Muscle layer of duodenum (tissue), 2 donors: ENCODE results near the gene GNAI2.
"Not testable (repeated sequence)": the region's sequence is repeated elsewhere in the genome, so short reads cannot be mapped to it uniquely, and the experiment has no call there.

Experiments used
- H3K27ac ChIP-seq: one replicate; pipeline ENCODE4 v1.7.0; 2013; ENCODE audit warnings: mild to moderate bottlenecking, low read length
- H3K27me3 ChIP-seq: one replicate; pipeline ENCODE4 v1.7.0; 2013; ENCODE audit warnings: low read depth, mild to moderate bottlenecking, control low read depth, low read length
- H3K36me3 ChIP-seq, 2 donors: one replicate each; pipeline ENCODE4 v1.7.0; 2013; ENCODE audit warnings: low read length in 2 of 2, control low read depth in 1 of 2, mild to moderate bottlenecking in 1 of 2; ENCODE audit not compliant: insufficient read depth in 2 of 2, control insufficient read depth in 1 of 2
- H3K4me1 ChIP-seq, 2 donors: one replicate each; pipeline ENCODE4 v1.7.0; 2013; ENCODE audit warnings: low read length in 2 of 2, mild to moderate bottlenecking in 2 of 2, control low read depth in 1 of 2, moderate library complexity in 1 of 2; ENCODE audit not compliant: insufficient read depth in 2 of 2, control insufficient read depth in 1 of 2
- H3K4me3 ChIP-seq, 2 donors: one replicate each; pipeline ENCODE4 v1.7.0; 2013; ENCODE audit warnings: low read length in 2 of 2, low read depth in 1 of 2, mild to moderate bottlenecking in 1 of 2
- H3K9me3 ChIP-seq, 2 donors: one replicate each; pipeline ENCODE4 v1.7.0; 2013; ENCODE audit warnings: low read length in 2 of 2, control low read depth in 1 of 2, mild to moderate bottlenecking in 1 of 2; ENCODE audit not compliant: control insufficient read depth in 1 of 2
- donor health status: healthy.

Gene GNAI2

DNA sequence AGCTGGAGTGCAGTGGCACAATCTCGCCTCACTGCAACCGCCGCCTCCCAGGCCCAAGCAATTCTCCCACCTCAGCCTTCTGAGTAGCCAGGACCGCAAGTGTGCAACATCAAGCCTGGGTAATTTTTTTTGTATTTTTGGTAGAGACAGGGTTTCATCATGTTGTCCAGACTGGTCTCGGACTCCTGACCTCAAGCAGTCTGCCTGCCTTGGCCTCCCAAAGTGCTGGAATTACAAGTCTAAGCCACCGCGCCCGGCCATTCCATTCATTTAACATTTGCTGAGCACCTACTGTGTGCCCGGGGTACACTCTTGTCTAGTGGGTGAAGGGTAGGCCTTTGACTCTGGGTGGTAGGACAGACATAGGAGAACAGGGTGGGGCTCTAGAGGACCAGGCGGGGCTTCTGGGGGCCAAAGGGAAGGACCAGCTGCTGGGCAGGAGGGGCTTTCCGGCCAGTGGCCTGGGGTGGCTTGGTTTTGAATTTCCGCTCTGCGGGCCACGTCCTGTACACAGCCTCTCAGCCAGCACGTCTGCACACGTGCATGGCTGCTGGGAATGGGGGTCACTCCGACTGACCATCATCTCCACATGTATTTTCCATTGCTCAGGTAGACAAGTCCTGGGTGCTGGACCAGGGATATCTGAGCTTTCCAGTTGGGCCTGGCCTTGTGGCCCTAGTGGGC, 28.5 kb upstream of the GNAI2 start:
- Histone ChIP-seq H3K4me1 (peaks cover 0 to 8% of the 10 kb centered on the region in 2 donors), H3K4me3 (no peak overlapping the region), H3K27me3 (peaks cover 30% of the 10 kb centered on the region), H3K9me3 (no peaks in the 10 kb centered on the region), H3K36me3 (no peaks in the 10 kb centered on the region), H3K27ac (no peak overlapping the region)

DNA sequence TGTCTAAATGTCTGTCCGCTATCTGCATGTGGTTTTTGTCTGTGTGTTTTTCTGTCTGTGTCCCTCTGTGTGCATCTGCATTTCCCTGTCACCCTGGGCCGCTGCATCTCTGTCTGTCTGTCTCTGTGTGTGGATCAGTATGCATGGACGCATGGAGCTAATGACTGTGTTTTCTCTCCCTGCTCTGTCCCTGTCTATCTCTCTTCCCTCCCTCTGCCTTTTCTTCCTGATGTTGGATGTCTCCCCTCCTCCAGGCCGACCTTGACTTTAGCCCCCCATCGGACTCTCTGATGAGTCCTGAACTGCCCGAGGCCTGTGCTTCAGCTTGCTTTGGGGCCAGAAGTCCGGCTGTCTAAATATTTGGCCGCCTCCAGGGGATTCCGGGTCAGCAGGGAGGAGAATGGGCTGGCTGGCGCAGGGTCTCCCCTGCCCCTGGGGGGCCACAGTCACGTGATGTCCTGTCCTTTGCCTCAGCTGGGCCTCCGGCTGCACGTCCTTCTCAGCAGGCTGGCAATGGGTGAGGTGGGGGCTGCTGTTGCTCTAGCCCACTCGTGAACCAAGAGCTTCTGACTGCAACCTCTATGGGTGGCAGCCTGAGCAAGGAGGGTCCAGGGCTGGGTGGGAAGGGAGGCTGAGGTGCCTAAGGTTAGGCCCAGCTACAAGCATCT, 27.2 kb upstream of the GNAI2 start:
- Histone ChIP-seq H3K36me3 (no peaks in the 10 kb centered on the region), H3K4me1 (peaks cover 0 to 8% of the 10 kb centered on the region in 2 donors), H3K27me3 (peaks cover 18% of the 10 kb centered on the region), H3K27ac (no peak overlapping the region), H3K4me3 (no peak overlapping the region), H3K9me3 (no peaks in the 10 kb centered on the region)

DNA sequence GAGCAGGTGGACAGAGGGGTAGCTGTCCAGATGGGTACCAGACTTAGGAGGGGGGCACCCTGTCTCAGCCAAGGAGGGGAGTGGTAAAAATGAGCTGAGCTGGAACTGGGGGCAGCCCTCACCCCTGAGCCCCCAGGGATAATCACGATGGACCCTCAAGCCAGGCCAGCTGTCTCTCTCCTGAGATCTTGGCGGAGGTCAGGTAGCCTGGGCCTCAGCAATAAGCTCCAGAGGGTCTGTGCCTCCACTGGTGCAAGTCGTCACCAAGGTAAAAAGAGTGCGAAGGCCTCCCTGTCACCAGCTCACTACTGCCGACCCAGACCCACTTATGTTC, 25.9 kb upstream of the GNAI2 start:
- Histone ChIP-seq H3K9me3 (no peaks in the 10 kb centered on the region), H3K4me3 (no peak overlapping the region), H3K27ac (no peak overlapping the region), H3K36me3 (no peaks in the 10 kb centered on the region), H3K4me1 (peaks cover 0 to 8% of the 10 kb centered on the region in 2 donors), H3K27me3 (peaks cover 9% of the 10 kb centered on the region)

DNA sequence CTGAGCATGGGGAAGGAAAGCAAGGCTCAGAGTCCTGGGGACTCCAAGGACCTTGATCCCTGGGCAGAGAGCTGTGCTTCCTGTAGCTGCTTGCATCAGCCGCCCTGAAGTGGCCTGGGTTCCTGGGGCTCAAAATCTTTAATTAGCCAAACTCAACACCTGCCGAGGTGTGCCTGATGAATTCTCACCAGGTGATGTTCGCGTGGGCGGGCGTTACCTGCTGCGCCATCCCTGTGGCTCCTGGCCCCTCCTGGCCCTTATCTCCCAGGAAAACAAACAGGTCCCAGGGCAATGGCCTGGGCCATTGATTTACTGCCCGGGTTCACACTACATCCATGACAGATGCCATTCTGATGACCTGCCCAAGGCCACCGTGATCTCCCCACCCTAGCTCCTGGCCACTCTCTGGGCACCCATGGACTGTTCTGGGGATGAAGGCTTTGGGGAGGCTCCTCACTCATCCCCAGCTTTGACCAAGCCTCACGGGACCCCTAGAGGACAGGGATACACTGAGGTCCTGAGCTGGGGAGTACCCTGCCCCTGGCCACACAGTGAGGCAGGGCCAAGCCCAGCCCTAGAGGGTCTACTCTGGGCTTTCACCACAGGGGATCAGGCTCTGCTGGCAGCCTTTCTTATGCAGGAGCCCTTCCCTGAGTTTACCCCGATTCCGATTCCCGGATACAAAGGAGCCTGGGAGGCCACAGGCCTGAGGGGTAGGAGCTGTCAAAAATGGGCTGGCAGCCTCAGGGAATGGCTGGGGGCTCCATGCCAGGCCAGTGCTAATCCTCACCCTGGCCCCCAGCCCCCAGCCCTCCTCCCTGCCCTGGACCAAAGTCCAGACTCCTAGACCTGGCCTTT, 25.3 kb upstream of the GNAI2 start:
- Histone ChIP-seq H3K27ac (no peak overlapping the region), H3K36me3 (no peaks in the 10 kb centered on the region), H3K4me3 (no peak overlapping the region), H3K9me3 (no peaks in the 10 kb centered on the region), H3K27me3 (peaks cover 3% of the 10 kb centered on the region), H3K4me1 (peaks cover 0 to 2% of the 10 kb centered on the region in 2 donors)

DNA sequence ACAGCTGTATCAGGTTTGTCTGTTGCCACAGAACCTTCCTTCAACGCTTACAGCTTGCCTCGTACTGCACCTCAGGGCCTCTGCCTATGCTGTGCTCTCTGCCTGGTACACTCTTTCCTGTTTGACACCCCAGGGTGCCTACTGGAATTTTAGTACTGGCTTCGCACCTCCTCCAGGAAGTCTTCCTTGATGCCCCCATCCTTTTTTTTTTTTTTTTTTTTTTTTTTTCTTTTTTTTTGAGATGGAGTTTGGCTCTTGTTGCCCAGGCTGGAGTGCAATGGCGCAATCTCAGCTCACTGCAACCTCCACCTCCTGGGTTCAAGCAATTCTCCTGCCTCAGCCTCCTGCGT, 24.7 kb upstream of the GNAI2 start:
- H3K36me3 ChIP-seq, H3K9me3 ChIP-seq, H3K27ac ChIP-seq, H3K27me3 ChIP-seq, H3K4me3 ChIP-seq, H3K4me1 ChIP-seq: not testable (repeated sequence)

DNA sequence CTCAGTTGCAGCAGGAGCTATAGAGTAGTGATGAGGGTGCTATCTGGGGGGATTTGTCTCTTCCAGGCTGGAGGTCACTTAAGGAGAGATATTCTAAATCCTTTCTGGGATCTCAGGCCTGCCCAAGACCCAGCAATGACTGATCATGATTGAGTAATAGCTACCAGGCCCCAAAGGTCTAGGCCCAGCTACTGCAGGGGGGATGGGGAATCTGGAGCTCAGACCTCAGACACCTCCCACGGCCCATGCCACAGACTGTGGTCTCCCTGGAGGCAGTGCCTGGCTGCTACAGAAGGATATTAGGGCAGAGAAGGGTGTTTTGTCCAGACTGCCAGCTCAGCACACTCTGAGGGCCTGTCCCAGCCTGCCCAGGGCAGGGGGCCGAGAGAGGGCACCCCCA, 24.1 kb upstream of the GNAI2 start:
- Histone ChIP-seq H3K9me3 (no peaks in the 10 kb centered on the region), H3K4me1 (no peaks in the 10 kb centered on the region), H3K27me3 (no peaks in the 10 kb centered on the region), H3K36me3 (no peaks in the 10 kb centered on the region), H3K4me3 (no peak overlapping the region), H3K27ac (no peak overlapping the region)

DNA sequence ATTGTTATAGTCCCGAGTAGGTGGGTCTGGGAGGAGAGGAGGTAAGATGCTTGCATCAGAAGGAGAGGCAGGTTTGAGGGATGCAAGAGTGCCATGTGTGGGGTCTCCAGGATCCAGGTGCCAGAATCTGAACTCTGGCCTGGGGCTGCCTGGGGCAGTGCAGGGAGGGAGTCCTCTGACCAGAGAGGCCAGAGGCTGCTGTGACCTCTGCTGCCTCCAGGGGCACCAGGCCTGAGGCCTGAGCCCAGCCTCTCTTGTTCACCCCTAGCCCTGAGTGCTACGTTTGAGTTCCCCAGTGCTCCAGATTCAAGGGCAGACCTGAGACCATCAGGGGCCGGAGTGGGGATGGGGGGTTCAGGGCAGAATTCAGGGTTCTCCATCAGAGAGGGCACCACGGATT, 23.5 kb upstream of the GNAI2 start:
- H3K4me1 ChIP-seq = no peaks in the 10 kb centered on the region
- H3K27ac ChIP-seq = no peak overlapping the region
- no peaks in the 10 kb centered on the region for H3K9me3 ChIP-seq
- H3K27me3 ChIP-seq = no peaks in the 10 kb centered on the region
- no peak overlapping the region for H3K4me3 ChIP-seq
- no peaks in the 10 kb centered on the region for H3K36me3 ChIP-seq

DNA sequence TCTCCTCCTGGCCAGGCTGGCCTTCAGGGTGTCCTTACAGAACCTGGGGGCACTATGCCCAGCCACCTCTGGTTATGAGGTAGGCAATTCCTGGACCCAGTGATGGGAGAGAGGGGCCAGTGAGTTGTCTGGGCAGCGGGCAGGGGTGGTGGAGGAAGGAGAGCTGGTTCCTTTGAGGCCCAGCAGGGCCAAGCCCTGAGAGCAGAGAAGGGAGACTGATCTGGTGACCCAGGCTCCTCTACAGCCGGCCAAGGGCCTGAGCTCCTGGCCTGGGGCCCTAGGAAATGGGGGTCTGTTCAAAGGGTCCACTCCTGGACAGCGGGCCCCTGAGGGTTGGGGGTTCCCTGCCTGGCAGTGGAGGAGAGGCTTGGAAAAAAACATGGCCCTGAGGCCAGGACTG, 23.0 kb upstream of the GNAI2 start:
- Histone ChIP-seq H3K27ac (no peak overlapping the region), H3K36me3 (no peaks in the 10 kb centered on the region), H3K27me3 (no peaks in the 10 kb centered on the region), H3K4me3 (no peak overlapping the region), H3K4me1 (no peaks in the 10 kb centered on the region), H3K9me3 (no peaks in the 10 kb centered on the region)

DNA sequence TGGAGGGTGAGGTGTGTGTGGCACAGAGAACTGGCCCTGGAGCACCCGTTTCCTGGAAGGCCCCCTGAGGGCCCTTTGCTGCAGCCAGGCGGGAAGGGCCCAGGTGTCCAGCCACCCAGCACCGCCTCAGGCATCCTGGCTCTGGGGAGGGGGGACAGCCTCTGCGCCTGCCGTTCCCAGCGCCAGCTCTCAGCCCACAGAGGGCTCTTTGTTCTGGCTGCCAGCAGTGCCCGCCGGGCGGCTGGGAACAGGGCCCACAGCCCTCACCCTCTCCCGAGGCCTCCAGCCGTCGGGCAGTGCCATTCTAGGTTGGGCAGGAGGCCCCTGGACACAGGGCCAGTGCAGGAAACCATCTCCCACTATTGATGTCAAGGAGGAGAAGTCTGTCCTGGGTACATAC, 22.6 kb upstream of the GNAI2 start:
- no peaks in the 10 kb centered on the region for H3K36me3 ChIP-seq
- H3K4me3 ChIP-seq = no peak overlapping the region
- no peaks in the 10 kb centered on the region for H3K4me1 ChIP-seq
- no peaks in the 10 kb centered on the region for H3K27me3 ChIP-seq
- H3K27ac ChIP-seq = no peak overlapping the region
- no peaks in the 10 kb centered on the region for H3K9me3 ChIP-seq

DNA sequence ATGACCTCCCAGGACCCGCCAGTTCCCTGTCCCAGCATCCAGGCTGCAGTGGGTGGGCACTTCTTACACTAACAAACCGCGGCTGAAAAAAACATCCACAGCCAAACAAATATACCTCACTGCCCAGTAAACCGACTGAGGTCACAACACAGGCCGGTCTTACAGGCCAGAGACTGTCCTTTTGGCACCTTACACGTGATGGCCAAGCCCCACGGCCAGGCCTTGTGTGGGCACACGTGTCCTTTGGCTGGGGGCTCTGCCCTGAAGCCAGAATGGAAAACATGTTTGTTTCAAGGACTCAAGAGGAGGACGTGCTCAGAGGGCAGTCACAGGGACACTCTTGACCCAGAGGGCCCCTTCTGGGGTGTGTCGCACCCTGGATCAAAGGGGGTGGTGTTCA, 21.2 kb upstream of the GNAI2 start:
- H3K36me3 ChIP-seq = no peaks in the 10 kb centered on the region
- H3K4me1 ChIP-seq = no peaks in the 10 kb centered on the region
- H3K27me3 ChIP-seq = no peaks in the 10 kb centered on the region
- H3K9me3 ChIP-seq = no peaks in the 10 kb centered on the region
- no peak overlapping the region for H3K4me3 ChIP-seq
- H3K27ac ChIP-seq = no peak overlapping the region

DNA sequence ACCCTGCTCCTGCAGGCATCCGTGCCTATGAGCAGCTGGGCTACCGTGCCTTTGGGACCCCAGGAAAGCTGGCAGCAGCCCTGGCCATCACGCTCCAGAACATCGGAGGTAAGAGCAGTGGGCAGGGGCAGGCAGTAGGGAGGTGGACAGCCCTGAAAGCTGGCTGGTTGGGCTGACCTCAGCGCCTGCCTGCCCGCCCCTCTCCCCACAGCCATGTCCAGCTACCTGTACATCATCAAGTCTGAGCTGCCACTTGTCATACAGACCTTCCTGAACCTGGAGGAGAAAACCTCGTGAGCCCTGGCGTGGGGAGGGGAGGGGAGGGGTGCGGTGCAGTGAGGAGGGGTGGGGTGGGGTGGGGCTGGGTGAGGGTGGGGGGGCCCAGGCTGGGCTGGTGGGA, 20.5 kb upstream of the GNAI2 start:
- Histone ChIP-seq H3K27me3 (no peaks in the 10 kb centered on the region), H3K36me3 (no peaks in the 10 kb centered on the region), H3K4me3 (no peak overlapping the region), H3K27ac (no peak overlapping the region), H3K9me3 (no peaks in the 10 kb centered on the region), H3K4me1 (no peaks in the 10 kb centered on the region)
